Aorta (tissue), 5 donors: ENCODE data around the gene CTNNBL1. TPM values are rescaled to one million over a fixed set of nuclear protein-coding genes. Genes with fewer than 3 reads are reported as not detected.

Source experiments
- ATAC-seq: fragments of 200-7000 bp; cut with Tn5 transposase; one replicate; pipeline ENCODE4 v1.9.1; 2022; ENCODE audit warnings: moderate library complexity; ENCODE audit not compliant: low FRiP score
- DNase-seq, 2 donors: peaks; one replicate each; pipeline ENCODE4 v3.0.0-alpha.2; 2020
- H3K27ac ChIP-seq, 2 donors: one replicate each; pipeline ENCODE4 v1.5.1; 2013; ENCODE audit warnings: low read length in 2 of 2, mild to moderate bottlenecking in 2 of 2, moderate library complexity in 2 of 2, control low read depth in 1 of 2, inconsistent platforms in 1 of 2, low read depth in 1 of 2
- H3K27me3 ChIP-seq, 2 donors: one replicate each; pipeline ENCODE4 v1.6.1; 2013; ENCODE audit warnings: control low read depth in 1 of 2, low read length in 1 of 2, mild to moderate bottlenecking in 1 of 2, moderate library complexity in 1 of 2; ENCODE audit not compliant: insufficient read depth in 2 of 2, control insufficient read depth in 1 of 2
- H3K36me3 ChIP-seq, 2 donors: one replicate each; pipeline ENCODE4 v1.6.1; 2013; ENCODE audit warnings: control low read depth in 1 of 2, low read length in 1 of 2, mild to moderate bottlenecking in 1 of 2; ENCODE audit not compliant: insufficient read depth in 2 of 2, control insufficient read depth in 1 of 2
- H3K4me1 ChIP-seq, 2 donors: one replicate each; pipeline ENCODE4 v1.6.1; 2013; ENCODE audit warnings: low read length in 2 of 2, control low read depth in 1 of 2, mild to moderate bottlenecking in 1 of 2, moderate library complexity in 1 of 2; ENCODE audit not compliant: insufficient read depth in 2 of 2, control insufficient read depth in 1 of 2
- H3K4me3 ChIP-seq, 2 donors: one replicate each; pipeline ENCODE4 v1.5.1; 2013; ENCODE audit warnings: low read length in 2 of 2, control low read depth in 1 of 2, mild to moderate bottlenecking in 1 of 2
- H3K9me3 ChIP-seq: one replicate; pipeline ENCODE4 v1.6.1; 2013; ENCODE audit warnings: mild to moderate bottlenecking, low read length; ENCODE audit not compliant: control insufficient read depth
- WGBS, 2 donors: extraction: QIAGEN DNeasy Blood & Tissue Kit; methylation state at CpG; one replicate each; pipeline ENCODE4 v1.1.7; 2013; 5-methylcytosine and 5-hydroxymethylcytosine counted together
- intact Hi-C, 2 donors: fragments of 100-400 bp; cut with DNase I; formaldehyde crosslinking; loops; one replicate each; pipeline versions ENCODE4 v1.14.2 to v1.15.0; 2022
- polyA plus RNA-seq, 2 donors: library from polyadenylated mRNA; stranded (reverse); fragments of 200-250 nt; gene quantifications; one replicate each; pipeline ENCODE4 v1.2.3, GENCODE V29; 2013
- total RNA-seq, 2 donors: library from RNA; stranded (reverse); fragmentation: NEBNext Ultra II Directional; extraction: Animal tissue kit (Norgen Biotek cat#: 25700); gene quantifications; one replicate each; pipeline ENCODE4 v1.2.1, GENCODE V29; 2021
- donor health status: healthy with polysubstance abuse.
- donor health status: Bipolar disorder and iron deficiency.
- donor health status: DM: no; HTN: no; CAD: no.
- donor health status: DM: no; HTN: no; CAD: no.
- donor health status: DM: yes; HTN: yes; CAD: no.

CTNNBL1 gene
- total and polyA plus RNA-seq, 4 donors, result 42.9 to 71.2 (median 54.4) TPM

DNA sequence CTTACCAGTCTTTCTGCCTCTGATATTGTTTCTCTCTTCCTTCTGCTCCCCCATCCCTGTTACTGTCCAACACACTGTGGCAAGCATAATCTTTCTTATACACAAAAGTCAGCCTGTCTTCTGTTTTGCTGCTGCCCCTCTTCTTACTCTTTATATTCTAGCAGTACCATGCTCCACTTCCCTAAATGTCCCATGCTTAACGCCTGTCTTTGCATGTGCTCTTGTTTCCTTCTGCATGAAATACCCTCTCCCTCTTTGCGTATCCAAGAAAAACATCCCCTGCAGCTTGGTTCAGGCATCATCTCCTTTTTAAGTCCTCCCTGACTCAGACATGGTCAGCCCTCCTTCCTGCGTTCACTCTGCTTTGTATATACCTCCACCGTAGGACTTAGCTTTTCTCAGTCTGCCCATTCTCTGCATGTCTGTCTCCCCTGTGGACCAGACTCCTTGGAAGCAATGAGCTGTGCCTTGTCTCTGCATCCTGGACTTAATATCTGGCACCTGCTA lies 103.9 kb downstream of the CTNNBL1 start:
- no peak for DNase-seq
- H3K36me3 ChIP-seq, result peaks cover 0 to 1% of the 10 kb centered on the region in 2 donors

GRCh38 chr20:37798312-37798711 lies 104.5 kb downstream of the CTNNBL1 start:
- 95% methylated on average over 2 of the region's 2 CpGs for WGBS, 2 donors
- H3K9me3 ChIP-seq, result no peaks in the 10 kb centered on the region
- peaks cover 0 to 1% of the 10 kb centered on the region in 2 donors for H3K36me3 ChIP-seq
- no peak overlapping the region for H3K27ac ChIP-seq
- intact Hi-C loops, result no loop called here
- ATAC-seq (no peak), DNase-seq (no peak)
- no peaks in the 10 kb centered on the region for H3K27me3 ChIP-seq
- H3K4me3 ChIP-seq, result no peak overlapping the region
- no peaks in the 10 kb centered on the region for H3K4me1 ChIP-seq

More for the DNA sequence above, 103.9 kb downstream of the CTNNBL1 start:
- no peak for ATAC-seq
- Histone ChIP-seq H3K4me1 (no peaks in the 10 kb centered on the region), H3K27me3 (no peaks in the 10 kb centered on the region), H3K4me3 (no peak overlapping the region), H3K27ac (no peak overlapping the region), H3K9me3 (no peaks in the 10 kb centered on the region)
- intact Hi-C loops, result no loop called here
- WGBS, 2 donors, result 84 to 90% methylated on average over 4 of the region's 4 CpGs

- Histone ChIP-seq H3K4me1 (no peaks in the 10 kb centered on the region), H3K4me3 (no peak overlapping the region), H3K36me3 (peaks cover 0 to 3% of the 10 kb centered on the region in 2 donors), H3K27me3 (no peaks in the 10 kb centered on the region), H3K9me3 (no peaks in the 10 kb centered on the region), H3K27ac (no peak overlapping the region)
- WGBS, 2 donors, result 94% methylated on average over 4 of the region's 4 CpGs
- intact Hi-C loops, result no loop called here
- DNase-seq, result no peak
- no peak for ATAC-seq
Measured at GRCh38 chr20:37800618-37801017, 106.8 kb downstream of the CTNNBL1 start.

- 87 to 91% methylated on average over 2 of the region's 2 CpGs for WGBS, 2 donors
- no peaks in the 10 kb centered on the region for H3K4me1 ChIP-seq
- no peaks in the 10 kb centered on the region for H3K27me3 ChIP-seq
- intact Hi-C loops, result no loop called here
- DNase-seq (no peak), ATAC-seq (no peak)
- no peak overlapping the region for H3K27ac ChIP-seq
- peaks cover 0 to 3% of the 10 kb centered on the region in 2 donors for H3K36me3 ChIP-seq
- H3K4me3 ChIP-seq, result no peak overlapping the region
- H3K9me3 ChIP-seq, result no peaks in the 10 kb centered on the region
Measured at GRCh38 chr20:37801921-37802320, 108.1 kb downstream of the CTNNBL1 start.

- intact Hi-C loops, result no loop called here
- H3K36me3 ChIP-seq, result peaks cover 0 to 1% of the 10 kb centered on the region in 2 donors
- no peak overlapping the region for H3K4me3 ChIP-seq
- ATAC-seq (no peak), DNase-seq (no peak)
- no peaks in the 10 kb centered on the region for H3K9me3 ChIP-seq
- H3K27me3 ChIP-seq, result no peaks in the 10 kb centered on the region
- no peaks in the 10 kb centered on the region for H3K4me1 ChIP-seq
- WGBS, 2 donors, result 67 to 73% methylated on average over 8 of the region's 8 CpGs
- H3K27ac ChIP-seq, result no peak overlapping the region
Measured at GRCh38 chr20:37803438-37804307, 109.8 kb downstream of the CTNNBL1 start.

DNA sequence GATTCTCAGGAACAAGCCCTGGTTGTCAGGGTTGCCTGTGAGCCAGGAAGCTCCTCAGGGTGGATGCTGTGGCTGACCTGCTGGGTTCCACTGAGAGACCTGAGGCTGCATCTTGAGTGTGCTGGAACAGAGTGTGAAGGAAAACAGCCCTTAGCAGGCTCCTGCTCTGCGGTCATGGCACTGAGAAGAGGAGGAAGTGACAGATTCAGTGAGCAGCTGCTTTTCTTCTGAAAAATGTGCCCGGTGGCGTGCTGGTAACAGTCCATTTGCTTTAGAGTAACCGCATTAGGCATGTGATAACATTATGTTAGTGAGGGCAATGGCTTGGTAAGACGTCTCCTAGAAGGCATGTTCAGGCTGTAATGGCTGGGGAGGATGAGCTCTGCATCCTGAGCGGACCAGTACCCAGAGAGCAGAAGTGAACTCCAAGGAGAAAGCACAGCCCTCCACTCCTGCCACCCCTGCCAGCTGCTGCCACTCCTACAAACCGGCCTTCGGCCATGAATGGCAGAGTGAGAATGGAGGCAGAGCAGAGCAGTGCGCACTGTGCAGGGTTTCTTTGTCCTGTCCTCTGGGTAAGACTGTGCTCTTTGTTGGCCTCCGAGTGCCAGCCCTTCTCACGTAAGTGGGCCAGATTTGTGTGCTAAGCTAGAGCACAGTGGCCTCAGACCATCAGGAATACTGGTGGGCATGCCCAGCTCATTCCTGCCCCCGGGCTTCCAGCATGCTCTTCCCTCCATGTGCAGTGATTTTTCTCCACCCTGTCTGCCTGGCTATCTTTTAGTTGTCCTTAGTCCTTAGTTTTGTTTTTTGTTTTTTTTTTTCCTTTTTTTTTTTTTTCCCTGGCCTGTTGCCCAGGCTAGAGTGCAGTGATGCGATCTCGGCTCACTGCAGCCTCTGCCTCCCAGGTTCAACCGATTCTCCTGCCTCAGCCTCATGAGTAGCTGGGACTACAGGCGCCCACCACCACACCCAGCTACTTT lies 111.0 kb downstream of the CTNNBL1 start:
- no peaks in the 10 kb centered on the region for H3K4me1 ChIP-seq
- no peak overlapping the region for H3K27ac ChIP-seq
- H3K27me3 ChIP-seq, result no peaks in the 10 kb centered on the region
- peak in 1 of 2 donors; percentile 50 for DNase-seq
- intact Hi-C loops, result no loop called here
- H3K4me3 ChIP-seq, result no peak overlapping the region
- WGBS, 2 donors, result 83 to 84% methylated on average over 16 of the region's 16 CpGs
- H3K36me3 ChIP-seq, result peaks cover 4% of the 10 kb centered on the region in 2 donors
- H3K9me3 ChIP-seq, result no peaks in the 10 kb centered on the region
- no peak for ATAC-seq

DNA sequence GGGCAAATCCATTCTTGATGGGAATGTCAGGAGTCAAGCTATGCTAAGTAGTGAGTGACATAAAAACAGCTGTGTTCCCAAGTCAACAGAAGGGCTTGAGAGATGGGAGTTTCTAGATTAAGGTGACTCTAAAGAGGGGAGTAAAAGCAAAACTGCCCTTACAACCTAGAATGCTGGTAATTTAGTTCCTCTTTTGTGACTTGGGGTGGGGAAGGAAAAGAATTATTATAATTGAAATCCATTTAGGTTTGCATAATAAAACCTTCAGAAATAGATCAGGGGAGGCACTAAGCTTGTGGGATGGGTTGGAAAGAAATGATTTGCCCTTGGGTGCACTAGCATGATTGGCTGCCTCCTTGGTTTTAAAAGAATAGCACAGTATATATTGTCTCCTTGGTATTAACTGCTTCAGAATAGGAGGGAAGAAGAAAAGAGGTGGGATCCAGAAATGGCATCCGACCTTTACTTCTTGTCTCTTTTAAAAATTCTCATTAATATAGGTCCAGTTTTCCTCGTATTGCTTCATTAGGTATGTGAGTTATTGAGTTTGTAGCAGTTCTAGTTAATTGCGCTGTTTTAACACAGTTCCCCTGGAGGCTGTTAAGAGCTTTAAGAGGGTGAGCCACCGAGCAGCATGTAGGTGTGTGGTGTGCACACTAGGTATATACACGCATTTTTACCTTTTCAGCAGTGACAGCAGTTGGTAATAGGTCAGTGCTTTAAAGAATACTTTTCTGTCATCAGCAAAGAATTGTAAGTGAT lies 113.8 kb downstream of the CTNNBL1 start:
- peaks cover 4 to 9% of the 10 kb centered on the region in 2 donors for H3K36me3 ChIP-seq

More for the DNA sequence above, 113.8 kb downstream of the CTNNBL1 start:
- DNase-seq, result no peak
- intact Hi-C loops, result no loop called here
- 92 to 95% methylated on average over 5 of the region's 5 CpGs for WGBS, 2 donors
- Histone ChIP-seq H3K27me3 (no peaks in the 10 kb centered on the region), H3K9me3 (no peaks in the 10 kb centered on the region), H3K27ac (no peak overlapping the region), H3K4me1 (no peaks in the 10 kb centered on the region), H3K4me3 (no peak overlapping the region)
- no peak for ATAC-seq
